Stimulated activated CD4-positive, alpha-beta T cell treated with anti-CD3 and anti-CD28 coated beads, Interleukin-12 subunit alpha, Interleukin-12 subunit beta, amount 100 ng/mL, for 48 hours (primary cell): ENCODE data around the gene AXIN1.

ENCODE experiments used
- DNase-seq, 3 donors: peaks; one replicate each; pipeline ENCODE4 v3.0.0-alpha.2; 2020; ENCODE audit warnings: low read depth in 2 of 3, low spot score in 1 of 3

AXIN1 gene

GRCh38 chr16:253833-254232, 98.7 kb downstream of the AXIN1 start:
- no peak for DNase-seq

- no peak for DNase-seq
Measured at GRCh38 chr16:252366-253337, 99.9 kb downstream of the AXIN1 start.

- no peak for DNase-seq
Measured at GRCh38 chr16:249431-249830, 103.1 kb downstream of the AXIN1 start.

GRCh38 chr16:247027-247426, 105.5 kb downstream of the AXIN1 start:
- DNase-seq: no peak

- DNase-seq: no peak
Measured at GRCh38 chr16:245105-245504, 107.4 kb downstream of the AXIN1 start.

GRCh38 chr16:243348-243747, 109.2 kb downstream of the AXIN1 start:
- no peak for DNase-seq

GRCh38 chr16:242281-242680, 110.2 kb downstream of the AXIN1 start:
- DNase-seq: no peak

- no peak for DNase-seq
Measured at GRCh38 chr16:240559-240958, 112.0 kb downstream of the AXIN1 start.

- DNase-seq: no peak
Measured at GRCh38 chr16:239948-240277, 112.6 kb downstream of the AXIN1 start.
